BE2C (cell line): Measurements from ENCODE around the gene KCNE2.

Experiments
- DNase-seq: peaks from one replicate; pipeline ENCODE4 v3.0.0-alpha.2; 2020
- H3K27me3 ChIP-seq: fragments of 250-450 bp; sonication (Bioruptor Pico); 2 replicates; pipeline ENCODE4 v1.5.1; 2020; ENCODE audit warnings: mild to moderate bottlenecking
- H3K36me3 ChIP-seq: fragments of 250-450 bp; sonication (Bioruptor Pico); 2 replicates; pipeline ENCODE4 v1.5.1; 2020; ENCODE audit warnings: mild to moderate bottlenecking
- H3K4me1 ChIP-seq: fragments of 250-450 bp; sonication (Bioruptor Pico); 2 replicates; pipeline ENCODE4 v1.5.1; 2020
- H3K4me3 ChIP-seq: 2 replicates; pipeline ENCODE4 v1.5.1; 2011; ENCODE audit warnings: low read depth, low read length
- H3K9me3 ChIP-seq: fragments of 250-450 bp; sonication (Bioruptor Pico); 2 replicates; pipeline ENCODE4 v1.5.1; 2020
- CTCF ChIP-seq: IDR thresholded peaks from 2 replicates; pipeline ENCODE4 v1.5.1; 2012; ENCODE audit warnings: mild to moderate bottlenecking, low read depth, low read length

The KCNE2 gene

GRCh38 chr21:34345892-34346291 lies 17.9 kb upstream of the KCNE2 start:
- H3K9me3 ChIP-seq = no peaks in the 10 kb centered on the region
- DNase-seq = no peak
- no peaks in the 10 kb centered on the region for H3K36me3 ChIP-seq
- no peak overlapping the region for H3K4me3 ChIP-seq
- no peak for TF ChIP-seq CTCF
- no peaks in the 10 kb centered on the region; the same call in 1 of the 2 replicates for H3K27me3 ChIP-seq
- no peaks in the 10 kb centered on the region for H3K4me1 ChIP-seq

GRCh38 chr21:34348890-34349519 lies 14.8 kb upstream of the KCNE2 start:
- no peak for TF ChIP-seq CTCF

GRCh38 chr21:34351786-34352241 lies 12.0 kb upstream of the KCNE2 start:
- Histone ChIP-seq H3K36me3 (no peaks in the 10 kb centered on the region), H3K4me3 (no peak overlapping the region), H3K4me1 (no peaks in the 10 kb centered on the region), H3K27me3 (no peaks in the 10 kb centered on the region; the same call in 1 of the 2 replicates), H3K9me3 (no peaks in the 10 kb centered on the region)
- TF ChIP-seq CTCF = peak; percentile 86
- peak; percentile 63 for DNase-seq

More at GRCh38 chr21:34348890-34349519, 14.8 kb upstream of the KCNE2 start:
- Histone ChIP-seq H3K4me3 (no peak overlapping the region), H3K4me1 (no peaks in the 10 kb centered on the region), H3K27me3 (no peaks in the 10 kb centered on the region; the same call in 1 of the 2 replicates), H3K36me3 (no peaks in the 10 kb centered on the region), H3K9me3 (no peaks in the 10 kb centered on the region)
- DNase-seq = no peak

- Histone ChIP-seq H3K4me3 (no peak overlapping the region), H3K9me3 (no peaks in the 10 kb centered on the region), H3K27me3 (no peaks in the 10 kb centered on the region; the same call in 1 of the 2 replicates), H3K36me3 (no peaks in the 10 kb centered on the region), H3K4me1 (no peaks in the 10 kb centered on the region)
- no peak for TF ChIP-seq CTCF
- no peak for DNase-seq
These were observed 11.2 kb upstream of the KCNE2 start for GRCh38 chr21:34352556-34352955.

GRCh38 chr21:34353182-34353581 lies 10.6 kb upstream of the KCNE2 start:
- no peak for TF ChIP-seq CTCF
- no peak for DNase-seq
- Histone ChIP-seq H3K4me1 (no peaks in the 10 kb centered on the region), H3K27me3 (no peaks in the 10 kb centered on the region; the same call in 1 of the 2 replicates), H3K9me3 (no peaks in the 10 kb centered on the region), H3K4me3 (no peak overlapping the region), H3K36me3 (no peaks in the 10 kb centered on the region)

- no peak overlapping the region for H3K4me3 ChIP-seq
- H3K9me3 ChIP-seq = no peaks in the 10 kb centered on the region
- H3K36me3 ChIP-seq = no peaks in the 10 kb centered on the region
- peaks cover 5% of the 10 kb centered on the region for H3K27me3 ChIP-seq
- no peak for TF ChIP-seq CTCF
- DNase-seq = no peak
- H3K4me1 ChIP-seq = no peaks in the 10 kb centered on the region
These were observed 9.0 kb upstream of the KCNE2 start for GRCh38 chr21:34354836-34355235.
